ENCODE measurements around the gene UNC5CL. TPM values are rescaled to one million over a fixed set of nuclear protein-coding genes. Genes with fewer than 3 reads are reported as not detected.
A peak's percentile ranks its signal among the peaks of the same experiment; 100 is the strongest.
"Not testable (repeated sequence)": the region's sequence is repeated elsewhere in the genome, so short reads cannot be mapped to it uniquely, and the experiment has no call there.

UNC5CL gene
- polyA plus RNA-seq, 1 donor = 164 TPM

DNA sequence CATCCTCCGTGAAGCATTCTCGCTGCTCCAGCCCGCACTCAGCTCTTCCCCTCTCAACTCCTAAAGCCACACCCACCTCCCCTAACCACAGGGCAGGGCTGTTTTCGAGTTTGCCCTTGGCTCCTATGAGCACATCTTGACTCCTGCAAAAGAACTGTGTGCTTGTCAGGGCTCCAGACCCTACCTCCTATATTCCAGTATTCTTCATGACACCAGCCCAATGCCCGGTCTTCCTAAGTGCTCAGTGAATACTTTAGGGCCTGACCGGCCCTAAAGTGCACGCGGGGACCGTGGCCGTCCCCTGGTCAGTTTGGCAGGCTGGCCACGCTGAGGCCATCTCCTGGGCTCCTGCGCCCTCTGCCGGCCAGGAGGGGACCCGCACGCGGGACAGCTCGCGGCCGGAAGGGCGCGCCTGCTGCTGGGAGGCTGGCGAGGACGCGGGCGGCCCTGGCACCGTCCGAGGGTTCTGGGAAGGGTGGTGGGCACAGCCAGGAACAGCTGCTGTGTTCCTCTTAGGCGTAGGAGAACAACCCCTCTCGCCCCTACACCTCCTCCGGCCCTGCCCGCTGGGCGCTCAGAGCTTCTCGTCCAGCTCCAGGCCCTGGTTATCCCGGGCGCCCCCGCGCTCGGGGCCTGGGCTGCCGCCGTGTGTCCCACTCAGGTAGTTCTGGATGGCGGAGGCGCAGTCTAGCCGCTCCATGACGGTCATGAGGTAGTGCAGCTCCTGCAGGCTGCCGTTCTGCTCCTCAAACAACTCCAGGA lies 11.0 kb downstream of the UNC5CL start:
- peaks cover 76% of the 10 kb centered on the region for H3K36me3 ChIP-seq (ENCODE audit: control insufficient read depth, insufficient read depth, low read length)
- no CpG with 5 or more reads among the region's 45 CpGs for WGBS (ENCODE audit: insufficient coverage, low lambda C conversion rate)

DNA sequence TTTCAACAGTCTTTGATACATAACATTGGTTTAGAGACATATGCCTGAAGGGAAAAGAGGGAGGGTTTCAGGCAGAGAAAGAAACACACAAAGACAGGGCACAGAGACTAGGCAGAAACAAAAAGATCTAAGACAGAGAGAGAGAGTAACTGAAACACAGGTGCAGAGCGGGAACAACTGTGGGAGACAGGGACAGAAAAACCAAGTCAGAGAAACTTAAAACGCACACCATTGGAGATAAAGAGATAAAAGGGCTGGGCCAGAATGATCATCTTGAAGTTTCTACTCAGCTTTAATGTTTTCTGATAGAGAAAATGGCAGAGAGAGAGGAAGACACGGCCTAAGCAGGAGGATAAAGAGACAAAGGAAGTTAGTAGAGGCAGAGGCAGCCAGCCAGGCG lies 11.8 kb downstream of the UNC5CL start:
- peak overlapping the region; percentile 25 for H3K27ac ChIP-seq (ENCODE audit: low read length)
- peak overlapping the region; percentile 1 for H3K4me3 ChIP-seq (ENCODE audit: low read length)
- H3K36me3 ChIP-seq (ENCODE audit: control insufficient read depth, insufficient read depth, low read length) = peaks cover 70% of the 10 kb centered on the region
- H3K9me3 ChIP-seq (ENCODE audit: control insufficient read depth, low read depth, low read length) = no peaks in the 10 kb centered on the region
- no peaks in the 10 kb centered on the region for H3K27me3 ChIP-seq (ENCODE audit: control insufficient read depth, insufficient read depth, low read length)
- 100% methylated on average over 1 of the region's 4 CpGs for WGBS (ENCODE audit: insufficient coverage, low lambda C conversion rate)
- DNase-seq = no peak
- peaks cover 33% of the 10 kb centered on the region for H3K4me1 ChIP-seq (ENCODE audit: control insufficient read depth, insufficient read depth, low read length)

More for the DNA sequence above, 11.0 kb downstream of the UNC5CL start:
- H3K9me3 ChIP-seq (ENCODE audit: control insufficient read depth, low read depth, low read length) = no peaks in the 10 kb centered on the region
- peak; percentile 54 to 72 for DNase-seq
- H3K4me3 ChIP-seq (ENCODE audit: low read length) = peak overlapping the region; percentile 37
- peak overlapping the region; percentile 47 for H3K27ac ChIP-seq (ENCODE audit: low read length)
- H3K27me3 ChIP-seq (ENCODE audit: control insufficient read depth, insufficient read depth, low read length) = no peaks in the 10 kb centered on the region
- H3K4me1 ChIP-seq (ENCODE audit: control insufficient read depth, insufficient read depth, low read length) = peaks cover 33% of the 10 kb centered on the region

DNA sequence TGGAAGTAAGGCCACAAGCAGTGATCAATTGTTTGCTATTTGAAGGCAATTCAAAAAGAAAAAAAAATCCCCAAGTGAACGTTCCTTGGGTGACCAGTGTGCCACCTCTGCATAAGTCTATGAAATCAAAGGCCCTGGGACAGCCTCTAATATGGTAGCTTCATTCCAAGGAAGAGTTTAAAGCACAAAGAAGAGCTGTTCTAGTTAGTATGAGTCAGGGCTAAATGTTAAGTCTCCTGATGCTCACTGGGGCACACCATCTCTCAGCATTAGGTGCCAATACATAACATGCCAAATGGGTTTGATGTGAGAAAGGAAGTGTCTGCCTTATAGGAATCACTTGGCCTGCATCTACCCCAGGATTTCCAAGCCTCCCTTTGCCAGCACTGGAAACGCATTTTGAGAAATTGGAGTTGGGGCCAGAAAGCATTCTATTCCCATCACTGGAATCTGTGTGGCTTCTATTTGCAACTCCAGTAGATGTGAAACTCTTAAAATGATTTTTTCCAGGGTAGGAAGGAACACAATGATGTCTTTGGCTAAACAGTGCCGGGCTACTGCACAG lies 13.0 kb downstream of the UNC5CL start:
- Histone ChIP-seq H3K36me3 (ENCODE audit: control insufficient read depth, insufficient read depth, low read length) (peaks cover 58% of the 10 kb centered on the region), H3K27ac (ENCODE audit: low read length) (no peak overlapping the region), H3K4me3 (ENCODE audit: low read length) (no peak overlapping the region), H3K9me3 (ENCODE audit: control insufficient read depth, low read depth, low read length) (no peaks in the 10 kb centered on the region), H3K27me3 (ENCODE audit: control insufficient read depth, insufficient read depth, low read length) (no peaks in the 10 kb centered on the region), H3K4me1 (ENCODE audit: control insufficient read depth, insufficient read depth, low read length) (peaks cover 30% of the 10 kb centered on the region)
- no CpG with 5 or more reads among the region's 3 CpGs for WGBS (ENCODE audit: insufficient coverage, low lambda C conversion rate)
- no peak for DNase-seq

DNA sequence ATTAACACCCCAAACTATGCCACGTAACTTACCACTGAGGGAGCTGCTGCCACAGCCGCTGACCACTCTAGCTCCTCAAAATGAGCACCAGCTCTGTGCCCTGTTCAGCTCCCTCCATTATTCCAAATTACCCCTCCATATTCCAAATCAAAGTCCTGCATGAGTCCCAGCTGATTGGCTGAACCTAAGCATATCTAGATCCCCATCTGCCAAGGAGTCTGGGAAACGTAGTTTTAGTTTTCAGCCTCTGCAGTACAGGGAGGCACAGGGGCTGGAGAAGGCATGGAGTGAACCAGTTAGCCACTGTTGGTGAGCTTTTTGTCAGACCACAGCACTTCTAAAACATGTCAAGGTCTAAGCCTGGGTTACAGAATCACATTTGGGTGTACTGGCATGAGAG lies 15.9 kb downstream of the UNC5CL start:
- H3K4me3 ChIP-seq (ENCODE audit: low read length) = no peak overlapping the region
- no peak overlapping the region for H3K27ac ChIP-seq (ENCODE audit: low read length)
- no peak for DNase-seq
- no CpG with 5 or more reads among the region's 3 CpGs for WGBS (ENCODE audit: insufficient coverage, low lambda C conversion rate)
- H3K4me1 ChIP-seq (ENCODE audit: control insufficient read depth, insufficient read depth, low read length) = peaks cover 11% of the 10 kb centered on the region
- H3K27me3 ChIP-seq (ENCODE audit: control insufficient read depth, insufficient read depth, low read length) = no peaks in the 10 kb centered on the region
- H3K36me3 ChIP-seq (ENCODE audit: control insufficient read depth, insufficient read depth, low read length) = peaks cover 30% of the 10 kb centered on the region
- no peaks in the 10 kb centered on the region for H3K9me3 ChIP-seq (ENCODE audit: control insufficient read depth, low read depth, low read length)

DNA sequence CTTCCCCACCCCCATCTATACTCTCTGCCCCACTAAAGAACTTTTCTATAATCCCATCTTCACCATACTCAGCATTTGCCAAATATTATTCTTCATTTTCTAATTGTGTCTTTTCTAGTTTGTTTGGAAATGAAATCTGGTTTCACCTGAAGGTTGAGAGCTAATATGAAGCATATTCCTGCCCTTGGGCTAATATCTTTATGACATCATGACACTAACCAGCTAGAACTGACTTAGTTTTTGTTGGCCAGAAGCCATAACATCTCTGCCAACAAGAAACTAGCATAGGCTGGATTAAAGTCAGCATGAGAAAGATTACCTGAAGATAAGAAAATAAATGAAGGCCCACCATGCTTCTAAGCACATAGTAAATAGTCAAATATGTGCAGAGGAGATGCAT lies 16.7 kb downstream of the UNC5CL start:
- H3K27me3 ChIP-seq (ENCODE audit: control insufficient read depth, insufficient read depth, low read length) = no peaks in the 10 kb centered on the region
- H3K4me1 ChIP-seq (ENCODE audit: control insufficient read depth, insufficient read depth, low read length) = peaks cover 5% of the 10 kb centered on the region
- no peak overlapping the region for H3K27ac ChIP-seq (ENCODE audit: low read length)
- DNase-seq = peak in 1 of 2 donors; percentile 45
- no peak overlapping the region for H3K4me3 ChIP-seq (ENCODE audit: low read length)
- peaks cover 23% of the 10 kb centered on the region for H3K36me3 ChIP-seq (ENCODE audit: control insufficient read depth, insufficient read depth, low read length)
- no peaks in the 10 kb centered on the region for H3K9me3 ChIP-seq (ENCODE audit: control insufficient read depth, low read depth, low read length)

DNA sequence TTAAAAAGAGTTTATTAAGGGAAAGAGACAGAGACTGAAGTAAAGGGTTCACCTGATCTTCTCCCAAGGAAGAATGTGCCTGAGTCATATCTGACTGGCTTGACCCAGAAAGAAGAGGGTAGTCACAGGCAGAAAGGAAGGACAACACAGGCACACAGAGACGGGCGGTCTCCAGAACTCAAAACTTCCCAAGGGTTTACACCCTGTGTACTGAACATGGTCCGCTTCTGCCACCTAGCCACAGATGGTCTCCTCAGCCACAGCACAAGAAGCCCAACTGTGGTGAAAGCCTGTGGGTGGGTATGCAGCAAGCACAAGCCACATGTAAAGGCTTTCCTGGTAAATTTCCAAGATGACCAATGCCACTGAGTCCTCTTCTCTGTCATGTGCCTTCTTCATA lies 17.2 kb downstream of the UNC5CL start:
- Histone ChIP-seq H3K27ac (ENCODE audit: low read length) (no peak overlapping the region), H3K4me1 (ENCODE audit: control insufficient read depth, insufficient read depth, low read length) (peaks cover 5% of the 10 kb centered on the region), H3K9me3 (ENCODE audit: control insufficient read depth, low read depth, low read length) (no peaks in the 10 kb centered on the region), H3K36me3 (ENCODE audit: control insufficient read depth, insufficient read depth, low read length) (peaks cover 18% of the 10 kb centered on the region), H3K4me3 (ENCODE audit: low read length) (no peak overlapping the region), H3K27me3 (ENCODE audit: control insufficient read depth, insufficient read depth, low read length) (no peaks in the 10 kb centered on the region)
- WGBS (ENCODE audit: insufficient coverage, low lambda C conversion rate) = no CpG with 5 or more reads among the region's 3 CpGs
- peak in 1 of 2 donors; percentile 39 for DNase-seq

DNA sequence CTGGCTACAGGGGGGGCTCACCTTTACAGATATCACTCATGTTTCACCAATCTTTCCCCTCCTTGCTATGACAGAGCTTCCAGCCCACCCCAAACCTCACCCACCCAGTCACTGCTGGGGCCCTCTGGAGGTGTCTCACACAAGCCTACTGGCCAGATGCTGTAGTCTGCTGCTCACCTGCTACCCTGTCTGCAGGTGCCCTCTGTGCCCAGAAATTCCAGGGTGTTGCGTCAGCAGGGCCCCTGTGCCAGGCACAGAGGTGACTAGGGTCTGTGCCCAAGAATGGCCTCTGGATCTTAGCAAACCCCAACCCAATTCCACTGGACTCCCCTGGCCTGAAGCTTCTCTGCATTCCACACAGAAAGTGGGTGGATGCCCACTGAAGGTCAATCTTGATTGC lies 21.4 kb downstream of the UNC5CL start:
- no peak overlapping the region for H3K4me3 ChIP-seq (ENCODE audit: low read length)
- H3K27me3 ChIP-seq (ENCODE audit: control insufficient read depth, insufficient read depth, low read length) = no peaks in the 10 kb centered on the region
- no peak overlapping the region for H3K27ac ChIP-seq (ENCODE audit: low read length)
- H3K36me3 ChIP-seq (ENCODE audit: control insufficient read depth, insufficient read depth, low read length) = no peaks in the 10 kb centered on the region
- no peak for DNase-seq
- peaks cover 8% of the 10 kb centered on the region for H3K4me1 ChIP-seq (ENCODE audit: control insufficient read depth, insufficient read depth, low read length)
- WGBS (ENCODE audit: insufficient coverage, low lambda C conversion rate) = no CpG with 5 or more reads among the region's 1 CpG
- no peaks in the 10 kb centered on the region for H3K9me3 ChIP-seq (ENCODE audit: control insufficient read depth, low read depth, low read length)

DNA sequence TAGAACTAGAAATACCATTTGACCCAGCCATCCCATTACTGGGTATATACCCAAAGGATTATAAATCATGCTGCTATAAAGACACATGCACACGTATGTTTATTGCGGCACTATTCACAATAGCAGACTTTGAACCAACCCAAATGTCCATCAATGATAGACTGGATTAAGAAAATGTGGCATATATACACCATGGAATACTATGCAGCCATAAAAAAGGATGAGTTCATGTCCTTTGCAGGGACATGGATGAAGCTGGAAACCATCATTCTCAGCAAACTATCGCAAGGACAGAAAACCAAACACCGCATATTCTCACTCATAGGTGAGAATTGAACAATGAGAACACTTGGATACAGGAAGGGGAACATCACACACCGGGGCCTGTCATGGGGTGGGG lies 23.2 kb downstream of the UNC5CL start:
- H3K27me3 ChIP-seq (ENCODE audit: control insufficient read depth, insufficient read depth, low read length); DNase-seq; H3K36me3 ChIP-seq (ENCODE audit: control insufficient read depth, insufficient read depth, low read length); H3K4me3 ChIP-seq (ENCODE audit: low read length); H3K27ac ChIP-seq (ENCODE audit: low read length); H3K9me3 ChIP-seq (ENCODE audit: control insufficient read depth, low read depth, low read length); H3K4me1 ChIP-seq (ENCODE audit: control insufficient read depth, insufficient read depth, low read length): not testable (repeated sequence)
- WGBS (ENCODE audit: insufficient coverage, low lambda C conversion rate) = no CpG with 5 or more reads among the region's 5 CpGs

DNA sequence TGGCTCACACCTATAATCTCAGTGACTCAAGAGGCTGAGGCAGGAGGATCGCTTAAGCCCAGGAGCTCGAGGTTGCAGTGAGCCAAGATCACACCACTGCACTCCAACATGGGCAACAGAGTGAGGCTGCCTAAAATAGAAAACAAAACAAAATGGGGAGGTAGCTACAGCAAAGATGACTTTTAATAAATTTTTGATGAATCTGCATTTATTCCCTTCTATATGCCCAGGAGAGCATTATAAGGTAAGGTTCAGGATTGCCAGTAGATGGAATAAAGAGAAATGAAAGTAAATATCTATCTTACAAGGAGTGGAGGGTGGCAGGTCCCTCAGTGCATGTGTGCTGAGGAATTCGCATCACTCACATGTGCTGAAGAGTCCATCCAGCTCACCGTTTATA lies 24.2 kb downstream of the UNC5CL start:
- H3K4me1 ChIP-seq (ENCODE audit: control insufficient read depth, insufficient read depth, low read length) = peaks cover 3% of the 10 kb centered on the region
- H3K4me3 ChIP-seq (ENCODE audit: low read length) = no peak overlapping the region
- no peaks in the 10 kb centered on the region for H3K27me3 ChIP-seq (ENCODE audit: control insufficient read depth, insufficient read depth, low read length)
- H3K36me3 ChIP-seq (ENCODE audit: control insufficient read depth, insufficient read depth, low read length) = no peaks in the 10 kb centered on the region
- WGBS (ENCODE audit: insufficient coverage, low lambda C conversion rate) = no CpG with 5 or more reads among the region's 4 CpGs
- DNase-seq = no peak
- no peaks in the 10 kb centered on the region for H3K9me3 ChIP-seq (ENCODE audit: control insufficient read depth, low read depth, low read length)
- no peak overlapping the region for H3K27ac ChIP-seq (ENCODE audit: low read length)

DNA sequence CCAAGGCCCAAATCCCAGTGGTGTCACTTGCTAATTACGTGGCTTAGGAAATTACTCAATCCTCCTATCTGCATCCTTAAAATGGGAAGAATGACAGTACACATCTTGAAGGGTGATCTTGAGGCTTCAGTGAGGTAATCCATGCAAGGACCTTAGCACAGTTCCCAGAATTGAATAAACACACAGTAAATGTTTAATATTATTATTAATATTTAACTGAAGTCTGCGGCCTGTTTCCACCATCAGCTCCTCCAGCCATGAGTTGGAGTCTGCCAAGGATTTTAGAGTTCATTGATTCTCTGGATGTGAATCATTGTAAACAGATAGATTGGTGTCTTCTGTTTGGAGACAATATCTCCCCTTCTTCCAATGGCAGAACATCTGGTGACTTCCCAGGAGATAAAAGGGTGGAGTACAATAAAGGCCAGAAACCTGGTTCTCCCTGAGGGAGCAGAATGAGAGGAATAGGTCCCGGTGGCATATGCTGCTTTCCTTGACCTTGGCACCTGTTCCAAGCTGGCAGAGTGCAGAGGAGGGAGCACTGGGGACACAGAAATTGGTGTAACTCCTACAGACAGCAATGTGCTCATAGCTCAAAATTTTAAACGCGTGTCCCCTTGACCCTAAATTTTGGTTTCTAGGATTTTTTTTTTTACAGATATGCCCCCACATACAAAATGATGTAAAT lies 25.4 kb downstream of the UNC5CL start:
- H3K4me1 ChIP-seq (ENCODE audit: control insufficient read depth, insufficient read depth, low read length) = peaks cover 3% of the 10 kb centered on the region
- H3K36me3 ChIP-seq (ENCODE audit: control insufficient read depth, insufficient read depth, low read length) = no peaks in the 10 kb centered on the region
- no peaks in the 10 kb centered on the region for H3K27me3 ChIP-seq (ENCODE audit: control insufficient read depth, insufficient read depth, low read length)
- WGBS (ENCODE audit: insufficient coverage, low lambda C conversion rate) = no CpG with 5 or more reads among the region's 5 CpGs
- peak in 1 of 2 donors; percentile 62 for DNase-seq
- H3K4me3 ChIP-seq (ENCODE audit: low read length) = no peak overlapping the region
- H3K9me3 ChIP-seq (ENCODE audit: control insufficient read depth, low read depth, low read length) = no peaks in the 10 kb centered on the region
- H3K27ac ChIP-seq (ENCODE audit: low read length) = peak overlapping the region; percentile 11
